PC-3 (cell line): ENCODE measurements around the gene HOXC11. TPM values are rescaled to one million over a fixed set of nuclear protein-coding genes. Genes with fewer than 3 reads are reported as not detected.

ENCODE experiments used
- ATAC-seq: fragments of 200-7000 bp; cut with Tn5 transposase; 2 replicates; pipeline ENCODE4 v1.9.1; 2020; ENCODE audit warnings: mild to moderate bottlenecking, moderate library complexity
- BruUV-seq: library from RNA; stranded (reverse); fragments of 400-500 nt; replicated peaks from 2 replicates; lab custom pipeline; 2021; lab: Mats Ljungman, UMichigan
- CTCF ChIA-PET: fragments of 300-600 bp; sonication (Branson Sonifier 250); formaldehyde crosslinking; loops from one replicate; lab custom pipeline; 2022; ENCODE audit warnings: antibody characterized with exemption; lab: Charles Lee
- POLR2A ChIA-PET: fragments of 300-600 bp; sonication (Branson Sonifier 250); formaldehyde crosslinking; loops from one replicate; lab custom pipeline; 2022; ENCODE audit warnings: antibody characterized with exemption; ENCODE audit not compliant: unreplicated experiment; lab: Charles Lee
- DNase-seq: peaks from one replicate; pipeline ENCODE4 v3.0.0-alpha.2; 2015
- H2AFZ ChIP-seq: fragments of 300-600 bp; sonication (generic); 2 replicates; pipeline ENCODE4 v1.6.0; 2016; ENCODE audit warnings: antibody characterized with exemption, low read length
- H3F3A ChIP-seq: fragments of 300-600 bp; sonication (generic); one replicate; pipeline ENCODE4 v1.6.0; 2017; ENCODE audit warnings: antibody characterized with exemption, low read length, control low read depth, mild to moderate bottlenecking; ENCODE audit not compliant: unreplicated experiment
- H3K27ac ChIP-seq: fragments of 300-600 bp; sonication (generic); 2 replicates; pipeline ENCODE4 v1.5.1; 2016; ENCODE audit warnings: mild to moderate bottlenecking, low read length
- H3K27me3 ChIP-seq: fragments of 300-600 bp; sonication (generic); 2 replicates; pipeline ENCODE4 v1.6.1; 2016; ENCODE audit warnings: low read length, mixed read lengths
- H3K36me3 ChIP-seq: fragments of 300-600 bp; sonication (generic); 2 replicates; pipeline ENCODE4 v1.6.1; 2016; ENCODE audit warnings: low read depth, mixed run types, low read length, mixed read lengths
- H3K4me1 ChIP-seq: fragments of 300-600 bp; sonication (generic); 2 replicates; pipeline ENCODE4 v1.5.1; 2016; ENCODE audit warnings: low read length; ENCODE audit not compliant: insufficient read depth
- H3K4me2 ChIP-seq: fragments of 300-600 bp; sonication (generic); 2 replicates; pipeline ENCODE4 v1.6.0; 2016; ENCODE audit warnings: low read length
- H3K4me3 ChIP-seq: fragments of 300-600 bp; sonication (generic); 2 replicates; pipeline ENCODE4 v1.5.1; 2016; ENCODE audit warnings: mild to moderate bottlenecking, low read length, mixed read lengths
- H3K79me2 ChIP-seq: fragments of 300-600 bp; sonication (generic); 2 replicates; pipeline ENCODE4 v1.6.1; 2017; ENCODE audit warnings: low read length, mixed read lengths
- H3K9ac ChIP-seq: fragments of 300-600 bp; sonication (generic); 2 replicates; pipeline ENCODE4 v1.6.0; 2016; ENCODE audit warnings: mild to moderate bottlenecking, low read length
- H3K9me2 ChIP-seq: fragments of 300-600 bp; sonication (generic); replicated peaks from 2 replicates; pipeline ENCODE4 v1.6.1; 2016; ENCODE audit warnings: mixed run types, low read length, mixed read lengths
- H3K9me3 ChIP-seq: fragments of 300-600 bp; sonication (generic); 2 replicates; pipeline ENCODE4 v1.6.1; 2016; ENCODE audit warnings: low read length, mixed read lengths
- H4K20me1 ChIP-seq: fragments of 300-600 bp; sonication (generic); 2 replicates; pipeline ENCODE4 v1.6.1; 2016; ENCODE audit warnings: low read length, mixed read lengths
- EZH2 ChIP-seq: fragments of 300-600 bp; sonication (generic); IDR thresholded peaks from one replicate; pipeline ENCODE4 v1.6.1; 2017; ENCODE audit warnings: antibody characterized with exemption, mild to moderate bottlenecking, low read length; ENCODE audit not compliant: unreplicated experiment
- EZH2phosphoT487 ChIP-seq: fragments of 300-600 bp; sonication (generic); IDR thresholded peaks from 2 replicates; pipeline ENCODE4 v1.6.1; 2018; ENCODE audit warnings: mild to moderate bottlenecking, antibody characterized with exemption, low read length, borderline replicate concordance
- intact Hi-C: fragments of 100-400 bp; cut with micrococcal nuclease; formaldehyde crosslinking; loops from 2 replicates; pipeline ENCODE4 v1.9.0; 2023
- total RNA-seq: library from RNA; depleted of rRNA; stranded (reverse); fragments of >200 nt; gene quantifications from 2 replicates; pipeline ENCODE4 v1.2.3, GENCODE V29; 2014
- TF ChIP-seq, protein P1 (sequence below): fragments of 300-600 bp; sonication (generic); conservative IDR thresholded peaks from 2 replicates; pipeline ENCODE4 v1.5.1; 2017; ENCODE audit warnings: antibody characterized with exemption, low read depth, mild to moderate bottlenecking, low read length

HOXC11 gene
- total RNA-seq, 1 experiment from 2014 or later = 0.84 TPM

DNA sequence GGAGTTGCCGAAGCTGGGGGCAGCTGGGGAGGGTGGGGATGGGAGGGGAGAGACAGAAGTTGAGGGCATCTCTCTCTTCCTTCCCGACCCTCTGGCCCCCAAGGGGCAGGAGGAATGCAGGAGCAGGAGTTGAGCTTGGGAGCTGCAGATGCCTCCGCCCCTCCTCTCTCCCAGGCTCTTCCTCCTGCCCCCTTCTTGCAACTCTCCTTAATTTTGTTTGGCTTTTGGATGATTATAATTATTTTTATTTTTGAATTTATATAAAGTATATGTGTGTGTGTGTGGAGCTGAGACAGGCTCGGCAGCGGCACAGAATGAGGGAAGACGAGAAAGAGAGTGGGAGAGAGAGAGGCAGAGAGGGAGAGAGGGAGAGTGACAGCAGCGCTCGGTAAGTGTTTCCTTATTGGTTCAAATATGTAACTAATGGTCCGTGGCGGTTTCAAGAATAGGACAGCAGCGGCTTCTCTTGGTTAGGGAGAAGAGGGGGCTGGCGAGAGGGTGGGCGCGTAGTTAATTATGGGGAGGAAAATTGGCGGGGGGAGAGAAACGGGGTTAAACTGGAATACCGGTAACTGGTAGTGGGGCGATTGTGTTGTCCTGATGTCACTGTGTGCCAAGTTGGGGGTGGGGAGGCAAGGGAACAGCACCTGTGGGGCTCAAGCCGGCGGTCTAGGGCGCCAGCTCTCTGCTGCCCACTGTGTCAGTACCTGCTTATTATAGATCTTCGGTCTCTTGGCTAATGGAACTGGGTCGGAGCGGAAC, 44.3 kb downstream of the HOXC11 start:
- Histone ChIP-seq H3K27ac (peak overlapping the region; percentile 38), H3K9me2 (no peaks in the 10 kb centered on the region), H3K4me3 (peak overlapping the region; percentile 96)

DNA sequence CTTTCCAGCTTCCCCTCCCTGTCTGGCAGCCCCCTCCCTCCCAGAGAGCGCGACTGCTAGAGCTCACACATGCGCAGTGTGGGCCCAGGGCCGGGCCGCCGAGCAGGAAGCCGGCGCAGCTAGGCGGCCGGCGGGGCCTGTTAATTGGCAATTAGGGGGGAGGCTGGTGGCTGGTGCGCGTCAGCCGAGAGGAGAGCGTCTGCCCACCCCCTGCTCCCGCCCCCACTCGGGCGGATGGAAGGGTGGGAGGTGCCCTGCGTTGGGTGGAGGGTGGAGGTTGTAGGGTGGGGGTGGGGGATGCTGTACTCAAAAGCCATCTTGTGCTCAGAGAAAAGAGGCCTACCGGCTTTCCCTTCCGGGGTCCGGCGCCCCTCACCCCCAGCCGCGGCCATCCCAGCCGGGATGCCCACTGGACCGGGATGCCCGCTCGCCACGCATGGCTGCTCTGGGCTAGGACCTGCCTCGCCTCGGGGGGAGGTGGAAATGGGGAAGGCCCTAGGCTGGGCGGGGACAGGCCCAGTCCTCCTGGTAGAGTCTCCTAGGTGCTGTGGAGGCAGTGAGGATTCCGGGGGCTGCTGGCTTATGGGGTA, 45.0 kb downstream of the HOXC11 start:
- H3K9ac ChIP-seq = peak overlapping the region; percentile 89
- H3F3A ChIP-seq = no peaks in the 10 kb centered on the region
- no peaks in the 10 kb centered on the region for H3K9me3 ChIP-seq
- BruUV-seq = no TSS peak
- H2AFZ ChIP-seq = peak overlapping the region; percentile 87
- peaks cover 58% of the 10 kb centered on the region for H3K79me2 ChIP-seq
- peak; percentile 73 for ATAC-seq
- ChIA-PET POLR2A (interaction anchor here (0.5 to 1.6 kb wide), 5 partner anchors 14 to 262 kb away, joined by 3 to 11 read pairs (median 4); partner anchors contain the start of gene HNRNPA1), CTCF (interaction anchor here (0.7 to 1.9 kb wide), 5 partner anchors 9 to 176 kb away, joined by 3 to 23 read pairs (median 16); partner anchors contain the start of genes HOXC5 and HOXC8)
- no peaks in the 10 kb centered on the region for H3K9me2 ChIP-seq
- peak overlapping the region; percentile 100 for H3K4me2 ChIP-seq
- TF ChIP-seq EZH2phosphoT487 (no peak), EZH2 (no peak)
- TF ChIP-seq, protein P1, sequence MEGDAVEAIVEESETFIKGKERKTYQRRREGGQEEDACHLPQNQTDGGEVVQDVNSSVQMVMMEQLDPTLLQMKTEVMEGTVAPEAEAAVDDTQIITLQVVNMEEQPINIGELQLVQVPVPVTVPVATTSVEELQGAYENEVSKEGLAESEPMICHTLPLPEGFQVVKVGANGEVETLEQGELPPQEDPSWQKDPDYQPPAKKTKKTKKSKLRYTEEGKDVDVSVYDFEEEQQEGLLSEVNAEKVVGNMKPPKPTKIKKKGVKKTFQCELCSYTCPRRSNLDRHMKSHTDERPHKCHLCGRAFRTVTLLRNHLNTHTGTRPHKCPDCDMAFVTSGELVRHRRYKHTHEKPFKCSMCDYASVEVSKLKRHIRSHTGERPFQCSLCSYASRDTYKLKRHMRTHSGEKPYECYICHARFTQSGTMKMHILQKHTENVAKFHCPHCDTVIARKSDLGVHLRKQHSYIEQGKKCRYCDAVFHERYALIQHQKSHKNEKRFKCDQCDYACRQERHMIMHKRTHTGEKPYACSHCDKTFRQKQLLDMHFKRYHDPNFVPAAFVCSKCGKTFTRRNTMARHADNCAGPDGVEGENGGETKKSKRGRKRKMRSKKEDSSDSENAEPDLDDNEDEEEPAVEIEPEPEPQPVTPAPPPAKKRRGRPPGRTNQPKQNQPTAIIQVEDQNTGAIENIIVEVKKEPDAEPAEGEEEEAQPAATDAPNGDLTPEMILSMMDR = no peak
- H3K4me1 ChIP-seq = peaks cover 21% of the 10 kb centered on the region
- intact Hi-C loops = no loop called here
- DNase-seq = peak; percentile 86
- H3K27me3 ChIP-seq = no peaks in the 10 kb centered on the region
- H4K20me1 ChIP-seq = no peaks in the 10 kb centered on the region
- peak overlapping the region; percentile 96 for H3K4me3 ChIP-seq
- H3K27ac ChIP-seq = peak overlapping the region; percentile 38
- H3K36me3 ChIP-seq = no peaks in the 10 kb centered on the region

More for the DNA sequence above, 44.3 kb downstream of the HOXC11 start:
- ChIA-PET CTCF (interaction anchor here (0.7 to 1.9 kb wide), 7 partner anchors 8 to 184 kb away, joined by 3 to 23 read pairs (median 12); partner anchors contain the start of genes HOXC5 and HOXC8), POLR2A (interaction anchor here (0.5 to 1.6 kb wide), 5 partner anchors 15 to 263 kb away, joined by 3 to 11 read pairs (median 4); partner anchors contain the start of gene HNRNPA1)
- TSS peak; percentile 53 for BruUV-seq
- DNase-seq = peak; percentile 22
- peaks cover 26% of the 10 kb centered on the region for H3K4me1 ChIP-seq
- intact Hi-C loops = no loop called here
- H4K20me1 ChIP-seq = no peaks in the 10 kb centered on the region
- H3K36me3 ChIP-seq = no peaks in the 10 kb centered on the region
- peak overlapping the region; percentile 87 for H2AFZ ChIP-seq
- no peaks in the 10 kb centered on the region for H3F3A ChIP-seq
- H3K9me3 ChIP-seq = no peaks in the 10 kb centered on the region
- TF ChIP-seq, protein P1 = peak; percentile 19; the same call in 1 of the 2 replicates
- TF ChIP-seq EZH2 (no peak), EZH2phosphoT487 (no peak)
- peak overlapping the region; percentile 89 for H3K9ac ChIP-seq
- no peaks in the 10 kb centered on the region for H3K27me3 ChIP-seq
- H3K4me2 ChIP-seq = peak overlapping the region; percentile 100
- peaks cover 51% of the 10 kb centered on the region for H3K79me2 ChIP-seq
- peak; percentile 51 for ATAC-seq
